GM10266 (cell line): ENCODE results near the gene COL17A1.

Experiments used
- DNase-seq: peaks from one replicate; pipeline ENCODE4 v3.0.0; 2012; ENCODE audit errors: extremely low spot score
- CTCF ChIP-seq: IDR thresholded peaks from 2 replicates; pipeline ENCODE4 v1.5.1; 2012; ENCODE audit warnings: mild to moderate bottlenecking, low read depth; ENCODE audit not compliant: control insufficient read depth, insufficient read depth; ENCODE audit errors: missing control alignments

Gene COL17A1

GRCh38 chr10:104084482-104085142 lies 1.1 kb downstream of the COL17A1 start:
- DNase-seq = no peak
- TF ChIP-seq CTCF = no peak

DNA sequence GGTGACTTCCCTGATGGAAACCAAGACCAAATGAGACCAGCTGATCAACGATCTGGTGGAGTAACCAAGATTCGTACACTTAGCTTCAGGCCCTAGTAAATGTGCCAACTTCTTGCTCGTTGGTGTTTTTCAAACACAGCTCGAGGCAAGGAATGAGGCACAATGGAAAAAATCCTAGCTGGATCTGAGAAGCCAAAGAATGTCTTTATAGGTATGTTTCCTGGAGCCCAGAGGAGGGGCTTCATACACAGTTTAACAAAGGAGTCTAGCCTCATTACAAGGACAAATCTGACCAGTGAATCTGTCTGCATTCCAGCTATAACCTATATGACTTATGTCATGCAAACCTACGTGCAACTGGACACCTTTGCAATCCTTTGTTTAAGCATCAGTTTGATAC lies 3.7 kb downstream of the COL17A1 start:
- no peak for DNase-seq
- TF ChIP-seq CTCF = no peak

DNA sequence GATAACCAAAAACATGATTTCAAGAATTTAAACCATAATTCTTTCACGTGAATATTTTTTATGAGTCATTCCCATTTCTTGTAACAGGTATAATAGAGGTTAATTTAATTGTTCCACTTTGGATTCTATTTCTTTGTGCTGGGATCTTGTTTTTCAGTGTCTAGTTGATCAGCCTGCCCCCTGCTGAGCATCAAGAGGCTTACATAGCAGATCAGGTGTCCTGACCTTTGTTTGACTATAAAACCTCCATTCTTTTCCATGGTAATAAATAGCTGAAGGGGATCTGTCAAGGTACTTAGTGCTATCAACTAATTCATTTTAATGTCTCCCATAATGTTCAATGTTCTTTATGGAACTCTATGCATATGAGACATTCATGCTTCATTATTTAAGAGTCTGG lies 4.9 kb downstream of the COL17A1 start:
- DNase-seq = no peak
- TF ChIP-seq CTCF = peak; percentile 56

DNA sequence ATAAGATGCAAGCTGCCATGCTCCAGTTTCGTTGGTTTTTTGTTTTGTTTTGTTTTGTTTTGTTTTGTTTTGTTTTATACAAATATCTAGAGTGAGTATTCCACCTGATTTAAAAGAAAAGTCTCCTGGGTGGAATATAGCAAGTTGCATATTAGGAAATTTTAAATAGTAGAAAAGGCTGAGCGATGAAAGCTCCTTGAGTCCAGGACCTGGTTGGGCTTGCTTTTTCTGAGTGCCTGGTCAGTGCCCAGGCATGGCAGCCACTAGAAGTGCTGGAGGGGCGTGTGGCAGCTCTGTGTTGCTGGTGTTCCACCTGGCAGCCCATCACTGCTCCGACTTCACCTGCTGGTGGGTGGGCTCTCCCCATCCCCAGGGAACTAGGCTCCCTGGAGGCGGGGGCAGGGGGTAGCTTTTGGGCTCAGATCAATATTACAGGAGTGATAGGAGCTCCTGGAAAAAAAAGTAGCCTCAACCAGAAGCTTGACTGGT lies 8.0 kb downstream of the COL17A1 start:
- no peak for DNase-seq
- no peak for TF ChIP-seq CTCF

GRCh38 chr10:104077247-104077646 lies 8.4 kb downstream of the COL17A1 start:
- no peak for DNase-seq
- TF ChIP-seq CTCF = no peak

DNA sequence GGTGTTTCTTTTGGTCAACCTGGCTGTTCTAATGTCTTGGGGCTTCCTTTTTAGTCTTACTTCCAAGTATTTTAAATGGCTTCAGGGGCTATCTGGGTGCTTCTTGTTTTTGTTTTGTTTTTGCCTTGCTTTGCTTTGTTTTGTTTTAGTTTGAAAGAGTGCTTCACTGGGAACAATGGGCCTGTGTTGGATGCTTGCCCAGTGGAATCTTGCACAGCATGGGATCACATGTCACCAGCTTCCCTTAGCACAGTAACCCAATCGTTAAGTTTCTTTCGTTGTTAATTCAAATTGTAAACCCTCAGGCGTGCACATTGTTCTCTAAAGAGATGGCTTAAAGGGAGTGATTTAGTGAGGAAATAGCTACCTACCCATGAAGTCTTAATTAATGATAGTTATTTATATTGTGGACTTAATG lies 8.9 kb downstream of the COL17A1 start:
- DNase-seq = no peak
- no peak for TF ChIP-seq CTCF

- DNase-seq = no peak
- TF ChIP-seq CTCF = no peak
Observed at GRCh38 chr10:104074505-104074904, 11.2 kb downstream of the COL17A1 start.
